ENCODE data around the gene SEMA3C. TPM values are rescaled to one million over a fixed set of nuclear protein-coding genes. Genes with fewer than 3 reads are reported as not detected.

The SEMA3C gene
- total RNA-seq, 2 experiments from 2014 or later, result 0.08 TPM

DNA sequence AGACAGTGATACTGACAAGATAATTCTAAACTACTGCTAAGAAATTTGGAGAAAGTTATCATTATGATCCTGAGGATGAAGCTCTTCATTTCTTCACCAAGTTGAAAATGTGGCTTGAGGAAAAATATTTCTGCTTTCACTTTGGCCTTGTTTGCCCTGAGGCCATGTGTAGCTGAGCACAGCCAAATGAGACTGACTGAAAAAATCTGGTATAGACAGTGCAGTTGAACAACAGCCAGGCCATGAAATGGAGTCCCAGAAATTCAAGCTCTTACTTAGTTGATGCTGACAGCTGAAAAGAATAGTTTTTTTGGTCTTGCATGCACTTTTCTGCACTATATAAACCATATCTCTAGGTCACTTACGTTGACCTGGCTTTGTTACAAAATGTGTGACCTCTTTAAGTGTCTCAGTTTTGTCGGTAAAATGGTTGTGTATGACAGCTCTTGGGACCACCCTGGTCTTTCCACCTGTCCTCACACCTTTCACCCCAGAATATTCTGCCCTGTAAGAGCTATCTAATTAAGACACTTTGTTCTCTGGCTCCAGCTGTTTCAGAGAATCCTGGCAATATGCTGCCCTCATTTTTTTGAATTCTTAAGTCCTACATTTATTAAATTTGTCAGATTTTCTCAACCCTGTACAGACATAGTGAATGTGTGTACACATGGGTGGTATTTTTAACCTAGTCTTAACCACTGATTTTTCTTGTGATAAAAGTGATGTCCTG lies 189.1 kb downstream of the SEMA3C start:
- Histone ChIP-seq H3K27ac (ENCODE audit: low read depth in 1 of 2, low read length in 2 of 2) (no peak overlapping the region), H3K4me1 (ENCODE audit: insufficient read depth, low read length) (no peaks in the 10 kb centered on the region), H3K36me3 (ENCODE audit: insufficient read depth, low read length) (no peaks in the 10 kb centered on the region), H3K9me3 (ENCODE audit: control insufficient read depth in 1 of 2, insufficient read depth in 1 of 2, low read length in 2 of 2) (no peaks in the 10 kb centered on the region), H3K27me3 (ENCODE audit: control insufficient read depth in 1 of 2, insufficient read depth in 2 of 2, low read length in 2 of 2) (no peaks in the 10 kb centered on the region), H3K4me3 (ENCODE audit: low read length) (no peak overlapping the region)
- CTCF ChIA-PET, result no interaction called here
- Mint-ChIP-seq H3K4me1 (ENCODE audit: low read depth) (no peaks in the 10 kb centered on the region), H3K27me3 (no peaks in the 10 kb centered on the region), H3K9me3 (no peaks in the 10 kb centered on the region), H3K36me3 (ENCODE audit: low read depth) (no peaks in the 10 kb centered on the region), H3K4me3 (no peak overlapping the region), H3K27ac (no peak overlapping the region)
- DNase-seq (no peak), ATAC-seq (ENCODE audit: poor library complexity) (no peak)
- TF ChIP-seq, protein P1, sequence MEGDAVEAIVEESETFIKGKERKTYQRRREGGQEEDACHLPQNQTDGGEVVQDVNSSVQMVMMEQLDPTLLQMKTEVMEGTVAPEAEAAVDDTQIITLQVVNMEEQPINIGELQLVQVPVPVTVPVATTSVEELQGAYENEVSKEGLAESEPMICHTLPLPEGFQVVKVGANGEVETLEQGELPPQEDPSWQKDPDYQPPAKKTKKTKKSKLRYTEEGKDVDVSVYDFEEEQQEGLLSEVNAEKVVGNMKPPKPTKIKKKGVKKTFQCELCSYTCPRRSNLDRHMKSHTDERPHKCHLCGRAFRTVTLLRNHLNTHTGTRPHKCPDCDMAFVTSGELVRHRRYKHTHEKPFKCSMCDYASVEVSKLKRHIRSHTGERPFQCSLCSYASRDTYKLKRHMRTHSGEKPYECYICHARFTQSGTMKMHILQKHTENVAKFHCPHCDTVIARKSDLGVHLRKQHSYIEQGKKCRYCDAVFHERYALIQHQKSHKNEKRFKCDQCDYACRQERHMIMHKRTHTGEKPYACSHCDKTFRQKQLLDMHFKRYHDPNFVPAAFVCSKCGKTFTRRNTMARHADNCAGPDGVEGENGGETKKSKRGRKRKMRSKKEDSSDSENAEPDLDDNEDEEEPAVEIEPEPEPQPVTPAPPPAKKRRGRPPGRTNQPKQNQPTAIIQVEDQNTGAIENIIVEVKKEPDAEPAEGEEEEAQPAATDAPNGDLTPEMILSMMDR (IDR thresholded peaks at IDR 0.05), result no peak
- intact Hi-C loops (cut with DNase I, micrococcal nuclease), result no loop called here
- POLR2A ChIA-PET, result no interaction called here

DNA sequence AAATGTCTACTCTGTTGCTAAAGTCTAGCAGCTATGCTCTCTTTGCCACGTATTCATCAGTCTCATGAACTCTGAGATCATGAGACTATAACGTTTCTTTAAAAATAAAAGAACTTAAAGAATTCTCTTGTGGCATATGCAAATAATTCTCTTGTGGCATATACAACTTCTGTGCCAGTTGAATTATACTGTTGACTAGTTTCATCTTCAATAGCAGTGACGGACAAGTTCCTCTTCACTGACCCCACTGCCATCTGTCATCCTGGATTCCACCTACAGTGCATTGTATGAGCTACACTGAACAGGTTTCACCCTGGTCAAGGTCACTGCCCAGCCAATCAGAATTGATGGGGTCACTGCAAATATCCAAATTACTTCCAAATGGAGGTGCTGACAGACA lies 192.2 kb downstream of the SEMA3C start:
- peaks cover 0 to 5% of the 10 kb centered on the region in 2 experiments for H3K9me3 ChIP-seq (ENCODE audit: control insufficient read depth in 1 of 2, insufficient read depth in 1 of 2, low read length in 2 of 2)
- H3K4me3 ChIP-seq (ENCODE audit: low read length), result no peak overlapping the region
- no peaks in the 10 kb centered on the region for H3K36me3 Mint-ChIP-seq (ENCODE audit: low read depth)
- no peak overlapping the region for H3K4me3 Mint-ChIP-seq
- POLR2A ChIA-PET, result no interaction called here
- H3K27ac ChIP-seq (ENCODE audit: low read depth in 1 of 2, low read length in 2 of 2), result no peak overlapping the region
- ATAC-seq (ENCODE audit: poor library complexity) (no peak), DNase-seq (no peak)
- H3K27me3 Mint-ChIP-seq, result no peaks in the 10 kb centered on the region
- H3K4me1 Mint-ChIP-seq (ENCODE audit: low read depth), result no peaks in the 10 kb centered on the region
- intact Hi-C loops (cut with DNase I, micrococcal nuclease), result no loop called here
- peaks cover 3% of the 10 kb centered on the region for H3K9me3 Mint-ChIP-seq
- no peak overlapping the region for H3K27ac Mint-ChIP-seq
- no peaks in the 10 kb centered on the region for H3K27me3 ChIP-seq (ENCODE audit: control insufficient read depth in 1 of 2, insufficient read depth in 2 of 2, low read length in 2 of 2)
- CTCF ChIA-PET, result no interaction called here
- H3K36me3 ChIP-seq (ENCODE audit: insufficient read depth, low read length), result no peaks in the 10 kb centered on the region
- TF ChIP-seq, protein P1 (IDR thresholded peaks at IDR 0.05), result no peak
- no peaks in the 10 kb centered on the region for H3K4me1 ChIP-seq (ENCODE audit: insufficient read depth, low read length)

DNA sequence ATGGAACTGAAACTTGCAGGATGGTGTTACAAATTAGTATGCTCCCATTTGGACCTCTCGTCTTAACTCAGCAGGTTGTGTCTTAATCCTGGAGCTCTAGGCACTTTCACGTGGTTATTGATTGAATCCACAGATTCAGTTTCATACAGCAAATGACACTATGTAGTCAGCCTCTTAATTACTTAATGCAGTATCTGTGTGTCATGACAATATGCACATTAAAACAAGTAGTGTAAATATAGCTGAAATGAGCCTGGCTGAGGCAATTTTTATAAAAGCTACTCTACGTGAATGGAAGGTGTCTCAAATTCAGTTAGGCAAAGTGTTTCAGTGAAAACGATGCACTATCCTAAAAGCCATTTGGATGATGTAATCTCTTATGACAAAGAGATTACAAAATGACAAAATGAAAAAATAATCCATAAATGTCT lies 193.7 kb downstream of the SEMA3C start:
- Mint-ChIP-seq H3K36me3 (ENCODE audit: low read depth) (no peaks in the 10 kb centered on the region), H3K27me3 (no peaks in the 10 kb centered on the region), H3K9me3 (peaks cover 3% of the 10 kb centered on the region), H3K4me3 (no peak overlapping the region), H3K4me1 (ENCODE audit: low read depth) (no peaks in the 10 kb centered on the region), H3K27ac (no peak overlapping the region)
- ChIA-PET POLR2A (no interaction called here), CTCF (interaction anchor here (0.9 kb wide), 1 partner anchor 13 kb away, joined by 3 read pairs; no protein-coding TSS in a partner anchor)
- ATAC-seq (ENCODE audit: poor library complexity) (no peak), DNase-seq (no peak)
- Histone ChIP-seq H3K27me3 (ENCODE audit: control insufficient read depth in 1 of 2, insufficient read depth in 2 of 2, low read length in 2 of 2) (no peaks in the 10 kb centered on the region), H3K4me1 (ENCODE audit: insufficient read depth, low read length) (no peaks in the 10 kb centered on the region), H3K27ac (ENCODE audit: low read depth in 1 of 2, low read length in 2 of 2) (no peak overlapping the region), H3K4me3 (ENCODE audit: low read length) (no peak overlapping the region), H3K9me3 (ENCODE audit: control insufficient read depth in 1 of 2, insufficient read depth in 1 of 2, low read length in 2 of 2) (peaks cover 0 to 5% of the 10 kb centered on the region in 2 experiments), H3K36me3 (ENCODE audit: insufficient read depth, low read length) (no peaks in the 10 kb centered on the region)
- intact Hi-C loops (cut with DNase I, micrococcal nuclease), result no loop called here
- TF ChIP-seq, protein P1 (IDR thresholded peaks at IDR 0.05), result no peak

Data from CD4-positive, alpha-beta T cell (primary cell).